ENCODE data around the gene SUN3.
A peak's percentile ranks its signal among the peaks of the same experiment; 100 is the strongest.

Gene SUN3

GRCh38 chr7:48028938-48029337 lies at the start of gene SUN3:
TSS of gene SUN3 (minus strand) at chr7:48029107. CDS start at chr7:48028938, 169 bp downstream.
- no peak for DNase-seq (ENCODE audit: low spot score)

GRCh38 chr7:48078470-48078869 lies 49.6 kb upstream of the SUN3 start:
- no peak for DNase-seq (ENCODE audit: low spot score)

GRCh38 chr7:48077423-48077822 lies 48.5 kb upstream of the SUN3 start:
- no peak for DNase-seq (ENCODE audit: low spot score)

- DNase-seq (ENCODE audit: low spot score), result no peak
These were observed 45.3 kb upstream of the SUN3 start for GRCh38 chr7:48074204-48074654.

GRCh38 chr7:48067475-48067874 lies 38.6 kb upstream of the SUN3 start:
- no peak for DNase-seq (ENCODE audit: low spot score)

- DNase-seq (ENCODE audit: low spot score), result no peak
These were observed 35.1 kb upstream of the SUN3 start for GRCh38 chr7:48063985-48064384.

GRCh38 chr7:48059706-48060105 lies 30.8 kb upstream of the SUN3 start:
- no peak for DNase-seq (ENCODE audit: low spot score)

GRCh38 chr7:48058990-48059389 lies 30.1 kb upstream of the SUN3 start:
- DNase-seq (ENCODE audit: low spot score), result no peak

GRCh38 chr7:48053736-48054135 lies 24.8 kb upstream of the SUN3 start:
- DNase-seq (ENCODE audit: low spot score), result no peak

- peak; percentile 83 for DNase-seq (ENCODE audit: low spot score)
These were observed 23.8 kb upstream of the SUN3 start for GRCh38 chr7:48052748-48053147.

- DNase-seq (ENCODE audit: low spot score), result no peak
These were observed 20.9 kb upstream of the SUN3 start for GRCh38 chr7:48049850-48050249.

GRCh38 chr7:48048113-48048512 lies 19.2 kb upstream of the SUN3 start:
- no peak for DNase-seq (ENCODE audit: low spot score)

- DNase-seq (ENCODE audit: low spot score), result no peak
These were observed 17.6 kb upstream of the SUN3 start for GRCh38 chr7:48046458-48046857.

- no peak for DNase-seq (ENCODE audit: low spot score)
These were observed 16.4 kb upstream of the SUN3 start for GRCh38 chr7:48045195-48045765.

- DNase-seq (ENCODE audit: low spot score), result no peak
These were observed 13.7 kb upstream of the SUN3 start for GRCh38 chr7:48042636-48043035.

GRCh38 chr7:48042216-48042615 lies 13.3 kb upstream of the SUN3 start:
- no peak for DNase-seq (ENCODE audit: low spot score)

GRCh38 chr7:48041653-48041970 lies 12.7 kb upstream of the SUN3 start:
- peak; percentile 48 for DNase-seq (ENCODE audit: low spot score)

- no peak for DNase-seq (ENCODE audit: low spot score)
These were observed 12.2 kb upstream of the SUN3 start for GRCh38 chr7:48040944-48041652.

- no peak for DNase-seq (ENCODE audit: low spot score)
These were observed 10.1 kb upstream of the SUN3 start for GRCh38 chr7:48038815-48039506.

- no peak for DNase-seq (ENCODE audit: low spot score)
These were observed 7.1 kb upstream of the SUN3 start for GRCh38 chr7:48035967-48036478.

- DNase-seq (ENCODE audit: low spot score), result no peak
These were observed 6.5 kb upstream of the SUN3 start, which contains the start of gene C7orf57 for GRCh38 chr7:48035301-48035966. TSS of gene C7orf57 (plus strand) at chr7:48035543. CDS start at chr7:48036309, 766 bp downstream.

GRCh38 chr7:48033922-48034321 lies 5.0 kb upstream of the SUN3 start:
- DNase-seq (ENCODE audit: low spot score), result peak; percentile 30

GRCh38 chr7:48031111-48031510 lies 2.2 kb upstream of the SUN3 start:
- DNase-seq (ENCODE audit: low spot score), result no peak

All from RKO (cell line).